Superior temporal gyrus (tissue), 1 donor: ENCODE data around the gene SMAP2.
"Not testable (repeated sequence)": the region's sequence is repeated elsewhere in the genome, so short reads cannot be mapped to it uniquely, and the experiment has no call there.

Experiments
- DNase-seq: peaks from one replicate; pipeline ENCODE4 v3.0.0-alpha.2; 2016; ENCODE audit errors: extremely low spot score

The SMAP2 gene

DNA sequence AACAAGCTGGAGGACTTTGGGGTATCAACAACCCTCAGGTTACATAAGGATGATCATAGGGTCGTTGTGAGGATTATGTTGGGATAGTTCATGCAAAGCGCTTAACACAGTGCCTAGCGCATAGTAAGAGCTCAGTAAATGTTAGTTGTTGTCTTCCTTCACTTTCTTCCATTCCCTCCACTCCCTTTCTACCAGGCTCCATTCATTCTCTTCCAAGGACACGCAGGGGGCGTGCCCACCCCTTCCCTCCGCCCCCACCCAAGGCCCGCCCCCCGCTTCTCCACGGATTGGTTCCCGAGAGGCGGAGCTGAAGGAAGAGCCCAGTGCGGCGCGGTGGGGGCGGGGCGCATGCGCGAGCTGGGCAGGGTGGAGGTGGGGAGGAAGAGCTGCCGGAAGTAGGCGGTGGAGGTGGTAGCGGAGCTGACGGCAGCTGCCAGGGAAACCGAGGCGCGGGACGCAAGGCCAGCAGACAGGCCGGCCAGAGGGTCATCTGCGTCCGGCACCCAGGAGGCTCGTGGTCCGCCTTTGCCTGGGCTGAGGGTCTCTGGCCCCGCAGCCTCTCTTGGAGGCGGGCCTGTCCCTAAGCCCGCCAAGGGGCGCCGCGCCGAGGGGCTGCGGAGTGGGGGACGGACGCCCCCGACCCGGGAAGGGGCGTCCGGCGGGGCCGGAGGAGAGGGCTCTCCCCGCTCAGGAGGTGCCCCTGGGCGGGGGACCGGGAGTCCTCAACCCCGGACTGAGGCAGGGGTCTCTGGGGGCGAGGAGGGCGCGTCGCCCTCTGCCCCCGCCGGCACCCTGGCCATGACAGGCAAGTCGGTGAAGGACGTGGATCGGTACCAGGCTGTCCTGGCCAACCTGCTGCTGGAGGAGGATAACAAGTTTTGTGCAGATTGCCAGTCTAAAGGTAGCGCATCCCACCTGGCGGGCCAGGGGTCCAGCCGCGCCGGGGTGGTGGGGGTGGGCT lies at the start of gene SMAP2:
Gene SMAP2 (plus strand): TSS at position 405 of the 961 bp plus-strand sequence. CDS start 394 bp downstream, at position 799.
- peak; percentile 92 for DNase-seq

DNA sequence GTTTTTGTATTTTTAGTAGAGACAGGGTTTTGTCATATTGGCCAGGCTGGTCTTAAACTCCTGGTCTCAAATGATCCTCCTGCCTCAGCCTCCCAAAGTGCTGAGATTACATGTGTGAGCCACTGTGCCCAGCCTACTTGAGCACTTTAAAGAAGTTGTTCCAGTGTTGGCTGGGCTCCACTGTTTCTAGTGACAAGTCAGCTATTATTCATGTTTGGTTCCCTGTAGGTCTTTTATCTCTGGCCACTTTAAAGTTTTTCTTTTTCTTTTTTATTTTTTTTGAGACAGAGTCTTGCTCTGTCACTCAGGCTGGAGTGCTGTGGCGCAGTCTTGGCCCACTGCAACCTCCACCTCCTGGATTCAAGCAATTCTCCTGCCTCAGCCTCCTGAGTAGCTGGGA lies 42.1 kb upstream of the SMAP2 start:
- not testable (repeated sequence) for DNase-seq

DNA sequence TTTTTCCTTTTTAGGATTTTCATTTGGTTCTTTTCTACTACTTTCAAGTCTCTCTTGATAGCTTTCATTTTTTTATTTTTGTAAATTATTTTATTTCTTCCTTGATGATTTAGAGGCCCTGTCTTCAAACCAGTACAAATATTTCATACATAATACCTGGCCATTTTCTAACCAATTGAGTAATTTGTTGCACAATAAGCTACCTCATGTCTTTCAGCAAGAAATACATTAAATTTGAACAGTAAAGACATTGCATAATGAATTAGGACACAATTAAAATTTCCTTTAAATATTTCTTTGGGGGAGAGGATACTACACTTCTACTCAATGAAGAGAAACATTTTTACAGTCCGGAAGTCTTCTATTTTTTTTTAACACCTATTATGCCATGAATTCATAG lies 40.8 kb upstream of the SMAP2 start:
- DNase-seq, result no peak

DNA sequence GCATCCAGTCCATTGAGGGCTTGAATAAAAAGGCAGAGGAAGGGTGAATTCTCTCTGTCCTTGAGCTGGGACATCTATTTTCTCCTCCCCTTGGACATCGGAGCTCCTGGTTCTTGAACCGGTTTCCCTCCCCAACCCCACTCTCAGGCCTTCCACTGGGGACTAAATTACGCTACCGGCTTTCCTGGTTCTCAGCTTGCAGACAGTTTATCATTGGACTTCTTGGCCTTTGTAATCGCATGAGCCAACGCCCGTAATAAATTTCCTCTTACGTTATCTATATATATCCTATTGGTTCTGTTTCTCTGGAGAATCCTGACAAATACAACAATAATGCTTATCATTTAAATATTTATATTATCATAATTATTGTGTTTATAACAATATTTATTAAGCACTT lies 36.1 kb upstream of the SMAP2 start:
- no peak for DNase-seq

DNA sequence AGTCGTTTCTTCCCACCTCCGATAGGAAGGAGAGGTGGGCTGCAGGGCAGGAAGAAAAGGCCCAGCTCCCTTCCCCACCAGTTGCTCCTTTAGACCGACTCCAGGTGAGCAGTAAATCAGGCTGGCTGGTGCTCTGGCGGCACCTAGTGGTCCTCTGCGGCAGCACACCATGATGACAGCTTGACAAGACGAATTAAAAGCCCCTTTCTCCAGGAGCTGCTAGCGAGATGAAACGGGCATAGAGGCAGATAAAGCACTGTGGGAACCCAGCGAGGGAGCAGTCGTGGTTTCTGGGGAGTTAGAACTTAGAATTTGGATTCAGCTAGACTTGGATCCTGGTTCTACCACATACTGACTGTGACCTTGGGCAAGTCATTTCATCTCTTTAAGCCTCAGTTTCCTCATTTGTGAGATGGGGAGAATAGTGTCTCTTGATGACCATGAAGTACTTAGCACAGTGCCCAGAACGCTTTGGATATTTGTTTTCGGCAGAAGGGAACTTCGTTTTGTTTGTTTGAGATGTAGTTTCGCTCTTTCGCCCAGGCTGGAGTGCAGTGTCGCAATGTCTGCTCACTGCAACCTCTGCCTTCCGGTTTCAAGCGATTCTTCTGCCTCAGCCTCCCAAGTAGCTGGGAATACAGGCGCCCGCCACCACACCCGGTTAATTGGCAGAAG lies 34.6 kb upstream of the SMAP2 start:
- DNase-seq, result peak; percentile 87

DNA sequence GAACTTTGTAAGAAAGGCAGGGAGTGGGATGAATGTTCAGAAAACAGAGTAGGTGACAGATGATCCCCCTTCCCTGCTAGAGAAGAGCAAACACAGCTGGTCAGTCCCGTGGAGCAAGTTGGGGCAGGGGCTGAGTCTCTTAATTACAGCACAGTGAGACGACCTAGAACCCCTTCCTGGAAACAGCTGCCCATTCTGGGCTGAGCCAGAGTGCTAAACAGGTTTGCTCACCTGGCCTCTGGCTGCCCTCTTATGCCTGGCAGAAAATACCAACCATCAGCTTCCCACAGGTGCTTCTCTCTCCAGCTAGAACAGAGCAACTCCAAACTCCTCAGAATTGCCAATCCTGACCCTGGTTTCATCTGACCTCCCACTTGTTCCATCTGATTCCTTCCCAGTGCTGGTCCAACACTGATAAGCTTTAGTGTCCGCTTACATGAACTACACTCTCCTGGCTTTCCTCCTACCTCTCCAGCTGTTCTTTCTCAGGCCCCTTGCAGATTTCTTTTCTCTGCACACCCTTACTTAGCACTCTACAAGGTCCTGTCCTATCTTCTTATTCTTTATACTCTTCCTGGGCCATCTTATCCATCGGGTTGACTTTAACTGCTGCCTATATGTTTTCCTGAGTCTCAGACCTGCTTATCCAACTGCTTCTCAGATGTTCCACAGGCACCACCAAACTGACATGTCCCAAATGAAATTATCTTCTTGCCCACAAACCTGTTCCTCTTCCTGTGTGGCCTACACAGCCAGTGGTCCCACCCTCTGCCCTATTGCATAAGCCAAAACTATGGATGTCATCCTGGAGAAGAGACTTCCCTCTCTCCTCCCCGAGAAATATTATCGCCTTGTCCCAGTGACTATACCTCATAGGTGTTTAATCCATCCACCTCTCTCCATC lies 33.9 kb upstream of the SMAP2 start:
- no peak for DNase-seq

DNA sequence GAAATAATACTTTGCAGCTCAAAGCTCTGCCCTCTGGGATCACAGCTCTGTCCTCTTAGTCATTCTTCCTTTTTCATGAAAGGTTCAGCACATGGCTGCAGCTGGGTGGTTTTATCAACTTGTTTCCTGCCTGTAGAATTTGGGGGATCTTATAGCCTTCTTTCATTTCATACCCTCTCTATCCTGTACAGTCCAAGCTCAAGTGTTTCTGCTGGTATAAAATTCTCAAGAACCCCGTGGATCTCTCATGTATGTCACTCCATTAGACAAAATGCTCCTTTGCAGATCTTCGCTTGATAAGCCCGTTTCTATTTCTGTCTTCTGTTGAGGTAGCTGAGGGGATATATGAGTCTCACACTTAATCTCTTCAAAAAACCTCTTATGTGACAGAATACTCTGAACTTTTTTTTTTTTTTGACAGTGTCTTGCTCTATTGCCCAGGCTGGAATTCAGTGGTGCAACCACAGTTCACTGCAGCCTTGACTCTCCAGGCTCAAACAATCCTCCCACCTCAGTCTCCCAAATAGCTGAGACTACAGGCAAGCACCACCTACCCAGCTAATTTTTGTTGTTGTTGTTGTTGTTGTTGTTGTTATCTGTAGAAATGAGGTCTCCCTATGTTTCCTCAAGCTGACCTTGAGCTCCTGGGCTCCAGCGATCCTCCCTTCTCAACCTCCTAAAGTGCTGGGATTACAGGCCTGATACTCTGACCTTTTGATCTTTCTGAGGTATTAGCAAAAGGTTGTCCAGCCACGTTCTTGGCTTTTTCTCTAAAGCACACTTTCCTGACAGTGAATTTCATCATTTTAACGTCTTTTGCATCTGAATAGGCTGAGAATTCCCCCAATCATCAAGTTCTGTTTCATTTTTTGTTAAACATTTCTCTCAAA lies 31.8 kb upstream of the SMAP2 start:
- DNase-seq, result no peak

DNA sequence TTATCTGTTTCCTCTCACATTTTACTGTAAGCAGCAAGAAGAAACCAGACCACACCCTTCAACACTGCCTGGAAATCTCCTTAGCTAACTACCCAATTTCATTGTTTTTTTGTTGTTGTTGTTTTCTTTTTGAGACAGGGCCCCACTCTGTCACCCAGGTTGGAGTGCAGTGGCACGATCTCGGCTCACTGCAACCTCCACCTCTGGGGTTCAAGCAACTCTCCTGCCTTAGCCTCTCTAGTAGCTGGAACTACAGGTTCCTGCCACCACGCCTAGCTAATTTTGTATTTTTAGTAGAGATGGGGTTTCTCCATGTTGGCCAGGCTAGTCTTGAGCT lies 31.2 kb upstream of the SMAP2 start:
- DNase-seq, result not testable (repeated sequence)

DNA sequence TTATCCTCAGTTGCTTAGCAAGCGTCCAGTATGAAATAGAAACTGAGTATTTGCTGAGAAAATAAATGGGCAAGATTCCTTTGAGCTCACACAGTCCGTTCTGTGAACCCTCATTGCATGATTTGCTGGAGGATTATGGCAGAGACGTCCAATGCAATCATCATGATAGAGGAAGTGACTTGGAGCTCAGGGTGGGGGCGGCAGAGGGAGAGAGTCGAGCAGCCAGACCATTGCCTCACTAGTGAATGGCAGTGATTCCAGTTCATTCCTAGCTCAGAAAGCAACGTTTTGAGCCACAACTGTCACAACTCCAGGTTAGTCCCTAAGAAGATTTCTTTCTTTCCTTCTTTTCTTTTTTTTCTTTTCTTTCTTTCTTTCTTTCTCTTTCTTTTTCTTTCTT lies 28.9 kb upstream of the SMAP2 start:
- DNase-seq, result peak; percentile 33

DNA sequence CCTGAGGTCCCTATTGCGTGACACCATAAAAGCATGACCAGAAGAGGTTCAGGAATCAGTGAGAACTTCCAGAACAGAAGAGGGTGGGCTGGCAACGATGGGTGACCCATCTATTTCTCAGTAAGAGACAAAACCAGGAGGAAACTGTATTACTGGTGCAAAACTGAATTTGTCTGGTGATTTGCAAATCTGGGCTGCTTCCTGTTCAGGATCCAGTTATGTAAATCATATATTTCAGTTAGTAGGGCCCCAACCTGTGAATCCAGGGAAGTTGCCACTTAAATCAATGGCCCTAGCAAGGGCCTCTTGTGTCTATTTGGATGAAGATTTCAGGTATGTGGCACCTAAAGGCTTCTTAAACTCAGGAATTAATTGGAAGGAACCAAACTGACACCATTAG lies 23.1 kb upstream of the SMAP2 start:
- DNase-seq, result no peak

DNA sequence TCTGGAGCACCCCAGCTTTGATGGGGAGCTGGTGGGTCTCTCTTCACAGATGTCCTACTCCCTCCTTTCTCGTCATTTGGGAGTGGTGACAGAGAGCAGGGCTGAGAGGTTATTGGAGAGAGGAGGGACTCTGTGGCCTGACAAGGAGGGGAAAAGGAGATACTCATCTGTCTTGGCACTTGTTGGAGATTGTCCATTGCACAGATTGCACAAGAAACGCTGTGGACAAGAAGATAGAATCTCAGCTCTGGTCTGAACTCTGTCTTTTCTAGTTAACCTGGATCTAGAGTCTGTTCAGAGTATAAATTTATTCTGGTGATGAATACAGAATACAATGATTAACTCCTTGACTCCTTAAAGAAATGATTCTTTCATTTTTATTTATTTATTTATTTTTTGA lies 22.4 kb upstream of the SMAP2 start:
- DNase-seq, result no peak

DNA sequence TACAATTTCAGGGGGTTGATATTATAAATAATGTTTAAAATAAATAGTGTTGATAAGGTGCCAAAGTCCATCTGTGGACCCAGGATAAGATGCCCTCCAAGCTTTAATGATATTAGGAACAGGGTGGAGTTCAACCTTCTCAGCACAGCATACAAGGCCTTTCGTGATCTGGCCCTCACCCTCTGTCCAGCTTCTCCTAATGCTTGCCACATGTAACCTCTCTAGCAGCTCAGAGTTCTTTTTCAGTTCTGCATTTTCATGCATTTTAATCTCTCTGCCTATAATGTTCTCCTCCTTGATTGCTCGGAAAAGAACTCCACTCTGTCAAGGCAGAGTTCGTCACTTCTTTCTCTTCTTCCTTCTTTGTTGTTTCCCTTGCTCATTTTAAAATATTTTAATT lies 21.4 kb upstream of the SMAP2 start:
- DNase-seq, result no peak

DNA sequence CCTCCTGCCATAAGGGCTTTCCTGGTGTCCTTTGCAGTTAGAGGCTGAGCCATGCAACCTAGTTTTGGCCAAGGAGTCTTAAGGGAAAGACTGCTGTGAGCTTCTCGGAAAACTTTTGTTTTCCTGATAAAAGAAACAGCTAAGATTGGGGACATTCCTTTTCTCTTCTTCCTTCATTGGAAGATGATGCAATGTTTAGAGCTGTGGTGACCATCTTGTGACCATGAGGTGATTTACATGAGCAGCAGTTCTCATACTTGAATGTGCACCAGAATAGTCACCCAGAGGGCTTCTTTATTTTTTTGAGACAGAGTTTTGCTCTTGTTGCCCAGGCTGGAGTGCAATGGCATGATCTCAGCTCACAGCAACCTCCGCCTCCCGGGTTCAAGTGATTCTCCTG lies 20.4 kb upstream of the SMAP2 start:
- no peak for DNase-seq

DNA sequence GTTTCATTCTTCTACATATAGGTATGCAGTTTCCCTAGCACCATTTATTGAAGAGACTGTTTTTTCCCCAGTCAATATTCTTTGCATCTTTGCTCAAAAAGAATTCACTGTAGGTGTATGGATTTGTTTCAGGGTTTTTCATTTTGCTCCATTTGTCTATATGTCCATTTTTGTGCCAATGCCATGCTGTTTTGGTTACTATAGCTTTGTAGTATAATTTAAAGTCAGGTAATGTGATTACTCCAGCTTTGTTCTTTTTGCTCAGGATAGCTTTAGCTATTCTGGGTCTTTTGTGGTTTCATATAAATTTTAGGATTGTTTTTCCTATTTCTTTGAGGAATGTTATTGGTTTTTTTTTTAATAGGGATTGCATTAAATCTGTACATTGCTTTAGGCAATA lies 15.9 kb upstream of the SMAP2 start:
- DNase-seq, result no peak

DNA sequence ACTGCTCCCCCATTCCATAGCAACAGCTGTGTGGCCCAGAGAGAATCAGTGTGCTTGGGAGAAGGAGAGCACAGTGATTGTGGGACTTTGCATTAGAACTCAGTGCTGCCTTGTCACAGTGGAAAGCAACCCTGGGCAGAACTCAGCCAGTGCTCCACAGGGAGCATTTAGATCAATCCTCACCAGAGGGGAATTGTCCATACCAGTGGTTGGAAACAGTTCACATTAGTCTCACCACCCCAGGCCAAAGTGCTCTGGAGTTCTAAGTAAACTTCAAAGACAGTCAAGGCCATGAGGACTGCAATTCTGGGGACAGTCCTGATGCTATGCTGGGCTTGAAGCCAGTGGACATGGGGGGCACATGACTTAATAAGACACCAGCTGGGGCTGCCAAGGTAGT lies 12.9 kb upstream of the SMAP2 start:
- DNase-seq, result no peak

DNA sequence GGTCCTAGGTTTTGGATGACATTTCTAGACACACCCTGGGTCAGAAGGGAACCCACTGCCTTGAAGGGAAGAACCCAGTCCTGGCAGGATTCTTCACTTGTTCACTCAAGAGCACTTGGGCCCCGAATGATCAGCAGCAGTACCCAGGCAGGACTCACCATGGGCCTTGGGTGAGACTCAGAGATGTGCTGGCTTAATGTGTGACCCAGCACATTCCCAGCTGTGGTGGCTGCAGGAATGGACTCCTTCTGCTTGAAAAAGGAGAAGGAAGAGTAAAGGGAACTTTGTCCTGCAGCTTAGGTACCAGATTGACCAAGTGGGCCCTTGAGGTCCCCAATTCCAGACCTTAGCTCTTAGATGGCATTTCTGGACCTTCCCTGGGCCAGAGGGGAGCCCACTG lies 12.3 kb upstream of the SMAP2 start:
- no peak for DNase-seq

DNA sequence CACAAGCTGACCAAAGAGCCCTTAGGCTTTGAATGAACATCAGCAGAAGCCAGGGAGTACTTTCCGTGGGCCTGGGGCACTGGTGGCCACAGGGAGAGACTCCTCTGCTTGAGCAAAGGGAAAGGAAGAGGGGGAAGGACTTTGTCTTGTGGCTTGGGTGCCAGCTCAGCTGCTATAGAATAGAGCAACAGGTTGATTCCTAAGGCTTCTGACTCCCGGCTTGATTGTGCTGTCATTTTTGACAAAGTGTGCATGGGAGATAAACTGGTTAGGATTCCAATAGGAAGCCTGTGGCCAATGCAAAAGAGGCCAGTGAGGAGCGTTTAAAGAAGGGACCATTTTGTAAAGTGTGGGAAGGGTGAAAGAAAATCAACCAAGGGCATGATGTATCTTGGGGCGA lies 11.9 kb upstream of the SMAP2 start:
- DNase-seq, result no peak

DNA sequence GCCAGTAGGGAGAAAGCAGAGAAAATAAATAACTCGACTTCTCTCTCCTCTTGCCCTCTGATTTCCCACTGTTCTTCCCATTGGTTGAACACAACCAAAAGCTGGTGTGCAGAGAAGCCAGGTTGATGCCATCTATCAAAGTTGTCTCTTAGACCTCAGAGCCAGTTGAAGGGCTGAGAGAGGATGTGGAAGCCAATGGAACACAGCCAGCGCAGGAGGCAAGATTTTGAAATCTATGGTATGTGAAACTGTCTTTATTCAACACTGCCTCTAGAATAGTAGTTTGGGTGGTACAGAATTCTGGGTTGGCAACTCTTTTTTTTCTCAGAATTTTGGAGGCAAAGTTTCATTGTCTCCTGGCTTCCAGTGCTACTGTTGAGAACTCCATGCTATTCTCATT lies 11.3 kb upstream of the SMAP2 start:
- DNase-seq, result no peak

DNA sequence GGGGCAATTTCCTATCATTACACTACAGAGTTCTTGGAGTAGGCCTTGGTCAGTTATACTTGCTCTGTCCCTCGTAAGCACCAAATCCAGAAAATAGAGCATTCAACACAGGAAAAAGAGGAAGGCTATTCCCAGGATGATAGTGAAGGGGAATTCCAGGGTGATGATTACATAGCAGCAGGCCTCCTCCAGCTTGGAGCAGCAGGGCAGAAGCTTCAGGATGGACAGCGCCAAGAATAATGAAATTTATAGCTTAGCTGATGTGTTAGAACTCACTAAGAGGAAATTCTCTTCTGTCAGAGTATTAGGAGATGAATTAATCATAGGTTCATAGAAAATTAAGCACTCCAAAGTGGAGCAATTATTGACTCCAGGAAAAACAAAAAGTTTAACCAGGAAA lies 10.8 kb upstream of the SMAP2 start:
- DNase-seq, result no peak

DNA sequence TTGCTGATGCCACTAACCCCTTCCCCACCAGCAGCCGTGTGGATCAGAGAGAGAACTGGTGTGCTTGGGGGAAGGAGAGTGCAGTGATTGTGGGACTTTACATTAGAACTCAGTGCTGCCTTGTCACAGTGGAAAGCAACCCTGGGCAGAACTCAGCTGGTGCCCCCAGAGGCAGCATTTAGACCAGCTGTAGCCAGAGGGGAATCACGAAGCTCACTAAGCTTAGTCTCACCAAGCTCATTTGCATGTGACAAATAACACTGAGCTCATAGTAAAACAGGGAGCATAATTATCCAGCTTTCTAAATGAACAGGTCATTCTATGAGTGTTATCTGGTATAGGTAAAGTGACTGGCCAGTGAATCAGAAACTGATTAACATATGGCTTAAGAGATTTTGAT lies 9.8 kb upstream of the SMAP2 start:
- DNase-seq, result no peak

DNA sequence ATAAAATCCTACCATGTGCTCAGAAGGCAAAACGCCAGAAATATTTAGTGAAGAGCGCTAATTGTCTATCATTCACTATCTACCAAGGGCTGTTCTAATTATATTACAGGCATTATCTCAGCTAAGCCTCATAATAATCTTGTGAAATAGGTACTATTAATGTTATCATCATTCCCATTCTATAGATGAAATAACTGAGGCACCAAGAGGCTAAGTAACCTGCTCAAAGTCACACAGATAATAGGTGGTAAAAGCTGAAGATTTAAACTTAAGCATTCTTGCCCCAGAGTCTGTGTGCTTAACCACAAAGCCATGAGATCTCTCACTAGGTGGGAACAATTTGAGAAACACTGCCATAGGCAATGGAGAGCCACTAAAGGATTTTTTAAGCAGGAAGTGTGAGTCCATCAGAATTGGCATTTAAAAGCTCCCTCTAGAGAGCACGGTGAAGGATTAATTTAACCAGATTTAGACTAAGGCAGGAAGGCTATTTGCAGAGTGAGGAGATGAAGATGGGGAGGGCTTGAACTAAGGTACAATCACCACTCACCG lies 1.7 kb upstream of the SMAP2 start:
- no peak for DNase-seq
